SK-N-SH (cell line): ENCODE data around the gene PRRC2B. TPM values are rescaled to one million over a fixed set of nuclear protein-coding genes. Genes with fewer than 3 reads are reported as not detected.

Experiments used
- CHD2 ChIP-seq: fragments of 150-350 bp; IDR thresholded peaks from 2 replicates; pipeline ENCODE4 v1.6.1; 2018; ENCODE audit warnings: low read length; ENCODE audit not compliant: partially characterized antibody
- EP300 ChIP-seq, 2 experiments: IDR thresholded peaks; 2 replicates each; pipeline versions ENCODE4 v1.4.0 to v1.6.1; 2012; ENCODE audit warnings: borderline replicate concordance in 1 of 2, low read depth in 1 of 2, low read length in 1 of 2
- EZH2phosphoT487 ChIP-seq: fragments of 200-600 bp; sonication (generic); IDR thresholded peaks from 2 replicates; pipeline ENCODE4 v1.6.1; 2017; ENCODE audit warnings: low read depth, mixed run types, mild to moderate bottlenecking, antibody characterized with exemption, moderate library complexity, borderline replicate concordance
- FOXJ3 ChIP-seq: sonication (generic); formaldehyde crosslinking; IDR thresholded peaks from 2 replicates; pipeline ENCODE4 v1.5.1; 2020; ENCODE audit warnings: mild to moderate bottlenecking, missing genetic modification reagents
- FOXM1 ChIP-seq: IDR thresholded peaks from 2 replicates; pipeline ENCODE4 v1.4.0; 2012; ENCODE audit warnings: low read depth, mild to moderate bottlenecking
- JUND ChIP-seq: IDR thresholded peaks from 2 replicates; pipeline ENCODE4 v1.4.0; 2012
- MEF2A ChIP-seq: IDR thresholded peaks from 2 replicates; pipeline ENCODE4 v1.4.0; 2012; ENCODE audit warnings: low read depth, borderline replicate concordance
- RCOR1 ChIP-seq: fragments of 150-350 bp; IDR thresholded peaks from 2 replicates; pipeline ENCODE4 v1.6.1; 2017; ENCODE audit warnings: antibody characterized with exemption, low read length
- RFX5 ChIP-seq: IDR thresholded peaks from 2 replicates; pipeline ENCODE4 v1.6.1; 2012; ENCODE audit warnings: mild to moderate bottlenecking, improper control_type of control experiment, low read length
- TCF12 ChIP-seq: IDR thresholded peaks from 2 replicates; pipeline ENCODE4 v1.4.0; 2012
- polyA plus RNA-seq, 3 experiments: library from polyadenylated mRNA; depleted of rRNA; stranded (reverse); fragments of >200 nt; gene quantifications; 2 replicates each; pipeline ENCODE4 v1.2.3, GENCODE V29; 2012
- TF ChIP-seq, protein P1 (sequence below): fragments of 150-350 bp; IDR thresholded peaks from 2 replicates; pipeline ENCODE4 v1.6.1; 2016; ENCODE audit warnings: mild to moderate bottlenecking, low read depth, low read length
- TF ChIP-seq, protein P2 (sequence below): IDR thresholded peaks from 2 replicates; pipeline ENCODE4 v1.4.0; 2012; ENCODE audit warnings: low read depth, borderline replicate concordance
- TF ChIP-seq, protein P3 (sequence below): fragments of 200-600 bp; sonication (generic); IDR thresholded peaks from 2 replicates; pipeline ENCODE4 v1.6.1; 2017; ENCODE audit warnings: antibody characterized with exemption, mild to moderate bottlenecking, moderate library complexity
- TF ChIP-seq, protein P4 (sequence below): IDR thresholded peaks from 2 replicates; pipeline ENCODE4 v1.6.1; 2012; ENCODE audit warnings: mild to moderate bottlenecking, low read depth, low read length, moderate library complexity

The PRRC2B gene
- polyA plus RNA-seq, 1 of the 3 experiments (the other 2 are of a cell fraction): 26.3 TPM

DNA sequence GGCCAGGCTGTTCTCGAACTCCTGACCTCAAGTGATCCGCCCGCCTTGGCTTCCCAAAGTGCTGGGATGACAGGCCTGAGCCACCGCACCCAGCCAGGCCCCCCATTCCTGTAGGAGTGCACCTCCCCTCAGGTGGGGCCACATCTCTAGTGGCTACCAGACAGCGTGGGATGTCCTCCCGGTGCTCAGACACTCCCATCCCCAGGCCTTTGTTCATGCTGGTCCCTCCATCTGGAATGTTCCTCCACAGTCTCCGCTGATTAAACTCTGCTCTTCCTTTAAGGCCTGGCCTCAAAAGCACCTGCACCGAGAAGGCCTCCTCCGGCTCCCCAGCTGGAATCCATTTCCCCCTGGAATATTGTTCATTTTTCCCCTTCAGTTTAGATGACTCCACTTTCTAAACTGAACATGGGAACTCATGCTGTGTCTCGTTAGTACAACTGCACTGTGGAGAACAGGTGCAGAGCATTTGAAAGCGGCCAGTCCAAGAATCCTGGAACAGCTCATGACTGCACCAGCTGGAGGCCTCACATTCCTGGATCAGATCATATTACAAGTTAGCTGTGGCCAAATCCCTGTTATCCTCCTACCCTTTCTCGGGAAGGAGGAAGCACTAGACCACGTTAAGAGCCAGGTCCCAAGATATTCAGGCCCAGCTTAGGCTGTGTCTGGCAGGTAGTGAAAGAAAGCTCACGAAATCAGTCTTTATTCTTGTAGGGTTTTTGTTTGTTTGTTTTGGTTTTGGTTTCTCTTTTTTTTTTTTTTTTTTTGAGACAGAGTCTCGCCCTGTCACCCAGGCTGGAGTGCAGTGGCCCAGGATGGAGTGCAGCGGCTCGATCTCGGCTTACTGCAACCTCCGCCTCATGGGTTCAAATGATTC is 10.8 kb upstream of the PRRC2B start (continued):
- no peak for TF ChIP-seq JUND
- TF ChIP-seq RFX5: no peak
- no peak for TF ChIP-seq MEF2A
- no peak for TF ChIP-seq FOXM1
- TF ChIP-seq, protein P1, sequence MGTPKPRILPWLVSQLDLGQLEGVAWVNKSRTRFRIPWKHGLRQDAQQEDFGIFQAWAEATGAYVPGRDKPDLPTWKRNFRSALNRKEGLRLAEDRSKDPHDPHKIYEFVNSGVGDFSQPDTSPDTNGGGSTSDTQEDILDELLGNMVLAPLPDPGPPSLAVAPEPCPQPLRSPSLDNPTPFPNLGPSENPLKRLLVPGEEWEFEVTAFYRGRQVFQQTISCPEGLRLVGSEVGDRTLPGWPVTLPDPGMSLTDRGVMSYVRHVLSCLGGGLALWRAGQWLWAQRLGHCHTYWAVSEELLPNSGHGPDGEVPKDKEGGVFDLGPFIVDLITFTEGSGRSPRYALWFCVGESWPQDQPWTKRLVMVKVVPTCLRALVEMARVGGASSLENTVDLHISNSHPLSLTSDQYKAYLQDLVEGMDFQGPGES: no peak
- TF ChIP-seq EP300 (IDR thresholded peaks at IDR 0.05; ENCODE audit: borderline replicate concordance in 1 of 2, low read depth in 1 of 2, low read length in 1 of 2): no peak
- TF ChIP-seq, protein P2, sequence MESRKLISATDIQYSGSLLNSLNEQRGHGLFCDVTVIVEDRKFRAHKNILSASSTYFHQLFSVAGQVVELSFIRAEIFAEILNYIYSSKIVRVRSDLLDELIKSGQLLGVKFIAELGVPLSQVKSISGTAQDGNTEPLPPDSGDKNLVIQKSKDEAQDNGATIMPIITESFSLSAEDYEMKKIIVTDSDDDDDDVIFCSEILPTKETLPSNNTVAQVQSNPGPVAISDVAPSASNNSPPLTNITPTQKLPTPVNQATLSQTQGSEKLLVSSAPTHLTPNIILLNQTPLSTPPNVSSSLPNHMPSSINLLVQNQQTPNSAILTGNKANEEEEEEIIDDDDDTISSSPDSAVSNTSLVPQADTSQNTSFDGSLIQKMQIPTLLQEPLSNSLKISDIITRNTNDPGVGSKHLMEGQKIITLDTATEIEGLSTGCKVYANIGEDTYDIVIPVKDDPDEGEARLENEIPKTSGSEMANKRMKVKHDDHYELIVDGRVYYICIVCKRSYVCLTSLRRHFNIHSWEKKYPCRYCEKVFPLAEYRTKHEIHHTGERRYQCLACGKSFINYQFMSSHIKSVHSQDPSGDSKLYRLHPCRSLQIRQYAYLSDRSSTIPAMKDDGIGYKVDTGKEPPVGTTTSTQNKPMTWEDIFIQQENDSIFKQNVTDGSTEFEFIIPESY: no peak
- TF ChIP-seq, protein P3, sequence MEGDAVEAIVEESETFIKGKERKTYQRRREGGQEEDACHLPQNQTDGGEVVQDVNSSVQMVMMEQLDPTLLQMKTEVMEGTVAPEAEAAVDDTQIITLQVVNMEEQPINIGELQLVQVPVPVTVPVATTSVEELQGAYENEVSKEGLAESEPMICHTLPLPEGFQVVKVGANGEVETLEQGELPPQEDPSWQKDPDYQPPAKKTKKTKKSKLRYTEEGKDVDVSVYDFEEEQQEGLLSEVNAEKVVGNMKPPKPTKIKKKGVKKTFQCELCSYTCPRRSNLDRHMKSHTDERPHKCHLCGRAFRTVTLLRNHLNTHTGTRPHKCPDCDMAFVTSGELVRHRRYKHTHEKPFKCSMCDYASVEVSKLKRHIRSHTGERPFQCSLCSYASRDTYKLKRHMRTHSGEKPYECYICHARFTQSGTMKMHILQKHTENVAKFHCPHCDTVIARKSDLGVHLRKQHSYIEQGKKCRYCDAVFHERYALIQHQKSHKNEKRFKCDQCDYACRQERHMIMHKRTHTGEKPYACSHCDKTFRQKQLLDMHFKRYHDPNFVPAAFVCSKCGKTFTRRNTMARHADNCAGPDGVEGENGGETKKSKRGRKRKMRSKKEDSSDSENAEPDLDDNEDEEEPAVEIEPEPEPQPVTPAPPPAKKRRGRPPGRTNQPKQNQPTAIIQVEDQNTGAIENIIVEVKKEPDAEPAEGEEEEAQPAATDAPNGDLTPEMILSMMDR: no peak
- TF ChIP-seq EZH2phosphoT487: no peak
- no peak for TF ChIP-seq RCOR1
- TF ChIP-seq, protein P4, sequence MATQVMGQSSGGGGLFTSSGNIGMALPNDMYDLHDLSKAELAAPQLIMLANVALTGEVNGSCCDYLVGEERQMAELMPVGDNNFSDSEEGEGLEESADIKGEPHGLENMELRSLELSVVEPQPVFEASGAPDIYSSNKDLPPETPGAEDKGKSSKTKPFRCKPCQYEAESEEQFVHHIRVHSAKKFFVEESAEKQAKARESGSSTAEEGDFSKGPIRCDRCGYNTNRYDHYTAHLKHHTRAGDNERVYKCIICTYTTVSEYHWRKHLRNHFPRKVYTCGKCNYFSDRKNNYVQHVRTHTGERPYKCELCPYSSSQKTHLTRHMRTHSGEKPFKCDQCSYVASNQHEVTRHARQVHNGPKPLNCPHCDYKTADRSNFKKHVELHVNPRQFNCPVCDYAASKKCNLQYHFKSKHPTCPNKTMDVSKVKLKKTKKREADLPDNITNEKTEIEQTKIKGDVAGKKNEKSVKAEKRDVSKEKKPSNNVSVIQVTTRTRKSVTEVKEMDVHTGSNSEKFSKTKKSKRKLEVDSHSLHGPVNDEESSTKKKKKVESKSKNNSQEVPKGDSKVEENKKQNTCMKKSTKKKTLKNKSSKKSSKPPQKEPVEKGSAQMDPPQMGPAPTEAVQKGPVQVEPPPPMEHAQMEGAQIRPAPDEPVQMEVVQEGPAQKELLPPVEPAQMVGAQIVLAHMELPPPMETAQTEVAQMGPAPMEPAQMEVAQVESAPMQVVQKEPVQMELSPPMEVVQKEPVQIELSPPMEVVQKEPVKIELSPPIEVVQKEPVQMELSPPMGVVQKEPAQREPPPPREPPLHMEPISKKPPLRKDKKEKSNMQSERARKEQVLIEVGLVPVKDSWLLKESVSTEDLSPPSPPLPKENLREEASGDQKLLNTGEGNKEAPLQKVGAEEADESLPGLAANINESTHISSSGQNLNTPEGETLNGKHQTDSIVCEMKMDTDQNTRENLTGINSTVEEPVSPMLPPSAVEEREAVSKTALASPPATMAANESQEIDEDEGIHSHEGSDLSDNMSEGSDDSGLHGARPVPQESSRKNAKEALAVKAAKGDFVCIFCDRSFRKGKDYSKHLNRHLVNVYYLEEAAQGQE: no peak; the same call in 1 of the 2 replicates
- no peak for TF ChIP-seq FOXJ3 (CRISPR knock-in tag)
- no peak for TF ChIP-seq CHD2
- peak; percentile 80 for TF ChIP-seq TCF12
